Right forelimb (tissue), 1 donor: ENCODE measurements around the gene DDX49.
"Not testable (repeated sequence)": the region's sequence is repeated elsewhere in the genome, so short reads cannot be mapped to it uniquely, and the experiment has no call there.

Experiments
- DNase-seq: peaks from one replicate; pipeline ENCODE4 v3.0.0-alpha.2; 2018

DDX49 gene

GRCh38 chr19:18896421-18896841 lies 23.1 kb upstream of the DDX49 start:
- no peak for DNase-seq

GRCh38 chr19:18897094-18898029 lies 22.2 kb upstream of the DDX49 start:
- no peak for DNase-seq

GRCh38 chr19:18898081-18898606 lies 21.4 kb upstream of the DDX49 start:
- DNase-seq: peak; percentile 61

DNA sequence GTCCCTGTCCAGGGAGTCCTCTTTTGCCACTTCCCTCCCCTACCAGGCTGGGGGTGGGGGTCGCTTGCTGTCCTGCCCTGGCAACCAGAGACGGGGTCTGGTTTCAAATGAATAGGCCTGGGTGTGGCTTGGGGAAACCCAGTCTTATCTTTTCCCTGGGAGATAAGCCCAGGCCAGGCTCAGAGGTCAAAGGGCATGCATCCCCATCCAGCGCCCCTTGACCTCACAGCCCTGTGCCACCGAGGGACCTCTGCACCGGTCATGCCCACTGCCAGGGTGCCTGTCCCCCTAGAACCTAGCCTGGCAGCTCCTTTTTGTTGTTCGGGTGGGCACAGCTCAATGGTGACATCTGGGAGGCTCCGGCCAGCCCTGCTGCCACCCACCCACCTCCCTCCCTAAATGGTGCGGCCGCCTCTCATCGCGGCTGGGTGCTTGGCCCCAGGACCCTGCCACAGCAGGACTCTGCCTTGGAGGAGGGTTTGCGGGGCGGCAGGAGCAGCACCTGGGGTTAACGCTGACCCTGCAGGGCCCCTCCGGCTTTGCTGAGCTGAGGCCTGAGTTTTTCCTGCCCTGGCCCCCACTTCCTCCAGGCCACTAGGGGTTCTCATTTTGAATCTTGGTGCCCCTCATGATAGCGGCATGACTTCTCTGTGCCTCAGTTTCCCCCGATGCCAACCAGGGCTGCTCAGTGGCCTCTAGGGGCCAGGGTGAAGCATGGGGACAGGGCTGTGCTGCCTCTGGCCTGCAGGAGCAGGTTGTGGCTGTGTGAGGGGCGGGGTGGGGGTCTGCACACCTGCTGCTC lies 20.7 kb upstream of the DDX49 start:
- no peak for DNase-seq

DNA sequence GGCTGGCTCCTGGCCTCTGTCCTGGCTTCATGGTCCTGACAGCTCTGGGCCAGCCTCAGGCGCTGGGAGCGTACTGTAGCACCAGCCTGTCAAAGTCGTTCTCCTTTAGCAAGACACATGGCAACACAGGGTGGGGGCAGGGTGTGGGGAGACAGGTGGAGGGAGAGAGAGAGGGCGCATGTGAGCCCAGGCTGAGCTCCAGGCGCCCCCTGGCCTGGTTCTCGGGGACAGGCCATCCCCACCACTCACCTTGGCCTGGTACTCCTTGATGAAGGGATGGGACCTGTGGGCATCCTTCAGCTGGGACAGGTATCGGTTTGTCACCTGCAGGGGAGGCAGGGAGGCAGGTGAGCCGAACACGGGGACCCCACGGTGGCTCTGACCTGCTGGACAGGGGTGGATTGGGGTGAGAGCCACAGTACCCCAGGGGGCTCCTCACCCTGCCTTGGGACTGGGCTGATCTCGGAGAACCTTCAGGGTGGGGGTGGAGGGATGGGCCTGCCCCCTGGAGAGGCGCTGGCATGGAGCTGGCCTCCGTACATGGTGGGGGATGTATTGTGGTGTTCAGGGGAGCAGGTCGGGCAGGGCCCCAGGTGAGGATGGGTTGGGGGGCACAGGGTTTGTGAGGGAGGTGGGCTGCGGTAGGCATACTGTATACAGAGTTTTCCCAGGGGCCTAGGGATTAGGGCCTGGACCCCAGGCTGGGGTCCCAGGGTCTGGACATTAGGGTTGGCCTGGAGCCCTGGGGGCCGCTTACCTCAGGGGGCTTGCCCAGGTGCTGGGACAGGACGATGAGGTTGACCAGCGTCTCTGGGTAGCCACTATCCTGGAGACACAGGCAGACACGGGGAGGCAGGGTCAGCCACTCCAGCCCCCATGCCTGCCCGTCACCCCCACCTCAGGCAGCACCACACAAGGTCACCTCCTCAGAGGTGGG lies 19.6 kb upstream of the DDX49 start:
- DNase-seq: no peak

DNA sequence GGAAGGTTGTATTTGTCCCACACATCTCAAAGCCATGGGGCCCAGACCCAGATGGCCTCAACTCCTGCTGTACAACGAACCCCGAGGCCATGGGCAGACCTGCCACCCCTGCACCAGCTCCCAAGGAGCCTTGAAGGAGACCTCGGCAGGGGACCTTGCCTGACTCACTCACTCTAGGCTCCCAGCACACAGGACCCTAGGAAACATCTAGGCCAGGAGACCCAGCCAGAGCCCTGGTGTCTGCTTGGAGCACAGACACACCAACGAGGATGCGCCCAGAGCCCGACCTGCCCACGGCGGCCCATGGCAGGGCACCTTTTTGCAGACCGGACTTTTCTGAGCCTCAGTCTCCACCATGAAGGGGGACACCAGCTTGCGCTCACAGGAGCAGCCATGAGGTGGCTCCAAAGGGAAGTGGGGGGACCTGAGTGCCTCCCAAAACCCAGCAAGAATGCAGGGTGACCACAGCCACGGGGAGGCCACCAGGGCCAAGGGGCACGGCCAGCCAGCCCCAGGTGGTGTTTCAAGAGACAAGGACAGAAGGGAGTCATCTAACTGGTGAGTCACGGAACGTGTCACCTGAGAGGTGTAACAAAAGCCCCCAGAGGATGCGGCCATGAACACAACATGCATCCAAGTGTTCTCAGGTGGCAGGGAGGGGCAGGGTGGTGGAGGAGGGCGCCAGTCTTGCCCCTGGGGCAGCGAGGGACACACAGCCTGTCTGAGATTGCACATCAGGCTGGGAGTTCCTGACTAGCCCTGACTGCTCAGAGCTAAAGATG lies 18.6 kb upstream of the DDX49 start:
- DNase-seq: no peak

- DNase-seq: no peak
Observed at GRCh38 chr19:18901491-18901890, 18.0 kb upstream of the DDX49 start.

DNA sequence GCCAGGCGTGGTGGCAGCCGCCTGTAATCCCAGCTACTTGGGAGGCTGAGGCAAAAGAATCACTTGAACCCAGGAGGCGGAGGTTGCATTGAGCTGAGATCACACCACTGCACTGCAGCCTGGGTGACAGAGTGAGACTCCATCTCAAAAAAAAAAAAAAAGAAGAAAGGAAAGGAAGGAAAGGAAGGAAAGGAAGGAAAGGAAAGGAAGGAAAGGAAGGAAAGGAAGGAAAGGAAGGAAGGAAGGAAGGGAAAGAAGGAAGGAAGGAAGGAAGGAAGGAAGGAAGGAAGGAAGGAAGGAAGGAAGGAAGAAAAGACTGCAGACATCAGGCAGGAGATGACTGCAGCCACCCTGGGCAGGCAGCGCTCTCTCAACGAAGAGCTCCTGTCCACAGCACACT lies 17.0 kb upstream of the DDX49 start:
- not testable (repeated sequence) for DNase-seq

GRCh38 chr19:18903156-18904037 lies 16.1 kb upstream of the DDX49 start:
- DNase-seq: no peak

- no peak for DNase-seq
Observed at GRCh38 chr19:18904334-18905057, 15.0 kb upstream of the DDX49 start.

GRCh38 chr19:18905058-18905456 lies 14.5 kb upstream of the DDX49 start:
- no peak for DNase-seq

DNA sequence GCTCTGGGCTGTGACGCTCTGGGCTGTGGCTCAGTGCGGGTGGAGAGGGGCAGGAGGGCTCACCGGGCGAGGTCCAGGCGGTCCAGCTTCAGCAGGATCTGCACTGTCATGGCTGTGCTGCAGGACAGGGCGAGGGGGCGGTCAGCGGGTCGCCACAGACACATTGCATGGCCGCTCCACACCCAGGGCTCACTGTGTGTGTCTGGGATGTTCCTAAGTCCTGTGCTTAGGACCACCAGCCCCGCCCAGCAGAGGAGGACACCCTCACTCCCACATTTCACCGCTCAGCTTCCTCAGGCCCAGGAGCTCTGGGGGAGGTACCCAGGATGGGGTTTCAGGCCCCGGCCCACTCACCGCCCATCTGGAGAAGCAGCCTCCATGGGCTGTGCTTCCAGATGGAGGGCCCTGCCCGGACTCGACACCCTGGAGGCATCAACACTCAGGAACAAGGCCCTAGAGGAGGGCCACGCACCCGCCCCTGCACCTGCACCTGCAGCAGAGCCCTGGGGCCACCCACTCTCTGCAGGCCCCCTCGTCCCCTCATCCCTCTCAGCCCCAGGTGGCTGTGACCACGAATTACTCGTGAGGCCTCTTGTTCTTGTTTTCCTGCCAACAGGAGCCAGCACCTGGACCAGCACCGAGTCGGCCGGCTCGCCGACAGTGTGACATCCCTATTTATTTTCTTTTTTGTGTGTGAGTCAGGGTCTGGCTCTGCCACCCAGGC lies 13.8 kb upstream of the DDX49 start:
- no peak for DNase-seq

GRCh38 chr19:18906605-18907519 lies 12.7 kb upstream of the DDX49 start:
- no peak for DNase-seq

- DNase-seq: no peak
Observed at GRCh38 chr19:18908917-18909619, 10.4 kb upstream of the DDX49 start.

DNA sequence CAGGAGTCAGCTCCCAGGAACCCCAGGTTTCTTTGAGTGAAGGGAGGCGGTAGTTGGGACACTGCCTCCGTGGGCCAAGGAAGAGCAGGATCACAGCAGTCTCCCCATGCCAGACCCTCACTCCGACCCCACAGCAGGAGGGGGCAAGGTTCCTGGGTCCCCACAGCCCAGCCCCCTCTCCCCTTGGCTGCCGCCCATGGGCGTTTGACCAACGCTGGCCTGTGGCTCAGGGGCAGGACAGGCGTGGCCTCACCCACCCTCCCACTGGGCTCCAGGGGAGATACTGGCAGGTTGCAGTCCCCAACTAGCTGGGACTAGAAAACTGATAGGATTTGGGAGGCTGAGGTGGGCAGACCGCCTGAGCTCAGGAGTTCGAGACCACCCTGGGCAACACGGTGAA lies 9.5 kb upstream of the DDX49 start:
- DNase-seq: no peak

DNA sequence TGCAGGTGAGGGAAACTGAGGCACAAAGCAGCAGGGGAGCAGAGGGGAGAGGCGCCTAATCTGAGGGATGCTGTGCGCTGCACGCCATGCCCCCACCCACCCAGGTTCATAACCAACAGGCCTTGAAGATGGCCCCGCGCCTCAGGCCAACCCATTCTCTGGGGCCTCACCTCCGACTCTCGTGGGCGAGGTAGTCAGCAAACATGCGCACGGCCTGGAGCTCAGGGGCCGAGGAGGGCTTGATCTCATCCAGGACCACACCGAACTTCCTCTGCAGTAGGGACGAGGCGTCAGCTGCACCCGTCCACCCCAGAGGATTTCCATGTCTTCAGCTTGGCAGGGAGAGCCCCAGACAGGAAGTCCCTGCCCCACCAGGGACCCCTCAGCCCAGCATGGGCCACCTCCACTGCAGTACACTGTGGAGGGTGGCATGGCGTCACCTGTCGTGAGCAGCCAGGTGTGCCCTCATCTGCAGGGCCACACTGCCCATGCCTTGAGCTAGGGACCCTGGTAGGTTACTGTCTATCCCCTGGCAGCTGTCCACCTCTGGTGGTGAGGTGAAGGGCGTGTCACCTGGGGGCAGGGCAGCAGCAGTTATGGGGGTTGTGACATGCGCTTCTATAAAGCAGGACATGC lies 8.6 kb upstream of the DDX49 start:
- DNase-seq: no peak

GRCh38 chr19:18912933-18913332 lies 6.6 kb upstream of the DDX49 start:
- no peak for DNase-seq
